Astrocyte (in vitro differentiated cells and primary cell): Measurements from ENCODE around the gene OBSL1.

Experiments used
- CTCF ChIP-seq: IDR thresholded peaks from 2 replicates; pipeline ENCODE4 v1.5.1; 2011; ENCODE audit warnings: low read depth, mild to moderate bottlenecking, inconsistent platforms, low read length, moderate library complexity; ENCODE audit not compliant: insufficient read depth
- EZH2 ChIP-seq: IDR thresholded peaks from 2 replicates; pipeline ENCODE4 v1.6.1; 2012; ENCODE audit warnings: mild to moderate bottlenecking, low read length, inconsistent platforms; ENCODE audit not compliant: insufficient read depth

GRCh38 chr2:219545943-219546352 is 25.4 kb downstream of the OBSL1 start:
- no peak for TF ChIP-seq CTCF
- no peak for TF ChIP-seq EZH2
